Fibroblast of pulmonary artery (primary cell): ENCODE results near the gene RPH3AL.
"Not testable (repeated sequence)": the region's sequence is repeated elsewhere in the genome, so short reads cannot be mapped to it uniquely, and the experiment has no call there.

Experiments
- DNase-seq: peaks from one replicate; pipeline ENCODE4 v3.0.0-alpha.2; 2010; ENCODE audit warnings: low read depth
- H3K4me3 ChIP-seq: replicated peaks from 2 replicates; pipeline ENCODE4 v1.5.1; 2011; ENCODE audit warnings: low read depth, mild to moderate bottlenecking, control low read depth, low read length, moderate library complexity
- TF ChIP-seq, protein P1 (sequence below): IDR thresholded peaks from 2 replicates; pipeline ENCODE4 v1.5.1; 2011; ENCODE audit warnings: mild to moderate bottlenecking, control low read depth, low read length, inconsistent platforms; ENCODE audit errors: missing control alignments

Gene RPH3AL

DNA sequence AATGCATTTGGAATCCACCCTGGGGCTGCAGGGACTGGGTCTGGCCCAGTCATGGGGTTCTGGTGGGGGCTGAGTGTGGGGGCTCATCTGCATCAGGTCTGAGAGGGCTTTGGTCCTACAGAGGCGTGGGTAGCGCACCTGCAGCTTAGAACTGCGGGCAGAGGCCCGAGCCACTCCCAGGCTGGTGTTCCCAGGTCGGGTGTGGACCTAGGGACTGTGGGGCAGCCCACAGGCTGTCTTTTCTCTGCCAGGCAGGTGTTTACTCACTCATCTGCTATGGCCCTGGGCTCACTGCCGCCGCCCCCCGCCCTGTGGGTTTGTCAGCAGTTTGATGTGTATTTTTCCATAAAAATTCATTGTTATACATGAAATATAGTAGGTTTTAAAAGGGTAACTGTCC, 144.2 kb downstream of the RPH3AL start:
- no peak overlapping the region for H3K4me3 ChIP-seq
- no peak for DNase-seq
- TF ChIP-seq, protein P1, sequence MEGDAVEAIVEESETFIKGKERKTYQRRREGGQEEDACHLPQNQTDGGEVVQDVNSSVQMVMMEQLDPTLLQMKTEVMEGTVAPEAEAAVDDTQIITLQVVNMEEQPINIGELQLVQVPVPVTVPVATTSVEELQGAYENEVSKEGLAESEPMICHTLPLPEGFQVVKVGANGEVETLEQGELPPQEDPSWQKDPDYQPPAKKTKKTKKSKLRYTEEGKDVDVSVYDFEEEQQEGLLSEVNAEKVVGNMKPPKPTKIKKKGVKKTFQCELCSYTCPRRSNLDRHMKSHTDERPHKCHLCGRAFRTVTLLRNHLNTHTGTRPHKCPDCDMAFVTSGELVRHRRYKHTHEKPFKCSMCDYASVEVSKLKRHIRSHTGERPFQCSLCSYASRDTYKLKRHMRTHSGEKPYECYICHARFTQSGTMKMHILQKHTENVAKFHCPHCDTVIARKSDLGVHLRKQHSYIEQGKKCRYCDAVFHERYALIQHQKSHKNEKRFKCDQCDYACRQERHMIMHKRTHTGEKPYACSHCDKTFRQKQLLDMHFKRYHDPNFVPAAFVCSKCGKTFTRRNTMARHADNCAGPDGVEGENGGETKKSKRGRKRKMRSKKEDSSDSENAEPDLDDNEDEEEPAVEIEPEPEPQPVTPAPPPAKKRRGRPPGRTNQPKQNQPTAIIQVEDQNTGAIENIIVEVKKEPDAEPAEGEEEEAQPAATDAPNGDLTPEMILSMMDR: no peak

DNA sequence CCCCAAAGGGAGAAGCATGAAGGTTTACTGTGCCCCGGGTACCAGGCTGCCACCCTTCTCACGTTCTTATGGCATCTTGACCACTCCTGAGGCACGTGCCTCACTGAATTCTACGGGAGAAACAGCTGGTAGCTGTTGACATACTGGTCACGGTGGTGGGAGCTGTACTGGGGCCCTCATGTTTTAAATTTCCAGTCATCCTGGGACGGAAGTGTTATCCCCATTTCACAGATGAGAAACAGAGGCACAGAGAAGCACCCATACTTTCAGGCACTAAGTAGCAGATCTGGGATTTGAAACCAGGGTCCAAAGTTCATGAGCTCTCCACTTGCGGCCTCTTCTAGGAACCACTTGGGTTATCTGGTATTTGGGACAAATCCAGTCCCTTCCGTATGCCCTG, 144.8 kb downstream of the RPH3AL start:
- no peak for DNase-seq
- no peak overlapping the region for H3K4me3 ChIP-seq
- TF ChIP-seq, protein P1: no peak

DNA sequence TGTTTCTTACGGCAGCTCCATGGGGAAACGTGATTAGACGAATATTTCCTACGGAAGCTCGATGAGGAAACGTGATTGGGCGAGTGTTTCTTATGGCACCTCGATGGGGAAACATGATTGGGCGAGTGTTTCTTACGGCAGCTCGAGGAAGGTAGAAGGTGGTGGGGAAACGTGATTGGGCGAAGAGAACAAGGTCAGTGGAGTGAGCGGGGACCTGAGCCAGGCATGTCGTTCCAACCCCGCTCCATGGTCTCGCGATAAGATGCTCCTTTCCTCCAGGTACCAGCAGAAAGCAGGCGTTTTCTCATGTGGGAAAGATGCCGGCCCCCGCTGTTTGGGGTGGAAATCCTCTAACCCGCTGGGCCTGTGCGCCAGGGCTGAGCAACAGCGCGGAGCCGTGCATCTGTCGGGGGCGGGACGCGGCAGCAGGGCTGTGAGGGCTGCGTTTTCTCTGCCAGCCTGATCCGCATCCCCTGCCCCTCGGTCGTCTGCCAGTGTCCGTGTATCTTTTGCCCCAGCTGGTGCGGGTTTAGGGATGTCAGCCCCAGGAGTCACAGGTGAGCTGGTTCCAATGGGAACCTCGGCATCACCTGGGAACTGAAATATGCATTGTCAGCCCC, 145.6 kb downstream of the RPH3AL start:
- H3K4me3 ChIP-seq: no peak overlapping the region
- TF ChIP-seq, protein P1: no peak
- DNase-seq: no peak

DNA sequence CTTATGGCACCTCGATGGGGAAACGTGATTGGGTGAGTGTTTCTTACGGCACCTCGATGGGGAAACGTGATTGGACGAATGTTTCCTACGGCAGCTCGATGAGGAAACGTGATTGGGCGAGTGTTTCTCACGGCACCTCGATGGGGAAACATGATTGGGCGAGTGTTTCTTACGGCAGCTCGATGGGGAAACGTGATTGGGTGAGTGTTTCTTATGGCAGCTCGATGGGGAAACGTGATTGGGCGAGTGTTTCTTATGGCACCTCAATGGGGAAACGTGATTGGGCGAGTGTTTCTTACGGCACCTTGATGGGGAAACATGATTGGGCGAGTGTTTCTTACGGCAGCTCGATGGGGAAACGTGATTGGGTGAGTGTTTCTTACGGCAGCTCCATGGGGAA, 146.1 kb downstream of the RPH3AL start:
- not testable (repeated sequence) for DNase-seq, H3K4me3 ChIP-seq

DNA sequence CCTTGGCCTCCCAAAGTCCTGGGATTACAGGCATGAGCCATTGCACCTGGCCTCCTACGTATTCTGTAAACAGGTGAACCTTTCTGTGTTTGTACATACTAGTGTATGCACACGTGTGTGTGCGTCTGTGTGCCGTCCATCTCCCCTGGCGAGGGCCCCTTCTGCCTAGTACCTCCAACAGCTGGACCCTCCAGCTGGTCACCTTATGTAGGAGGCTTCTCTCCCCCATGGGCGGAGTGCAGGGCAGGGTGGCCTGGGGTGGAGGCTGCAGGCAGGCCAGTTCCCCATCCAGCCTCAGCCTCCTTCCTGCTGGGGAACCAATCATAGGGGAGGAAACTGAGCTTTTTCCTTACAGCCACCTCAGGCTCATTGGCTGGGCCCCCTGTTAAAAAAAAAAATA, 146.8 kb downstream of the RPH3AL start:
- no peak for DNase-seq
- no peak overlapping the region for H3K4me3 ChIP-seq
- TF ChIP-seq, protein P1: no peak

DNA sequence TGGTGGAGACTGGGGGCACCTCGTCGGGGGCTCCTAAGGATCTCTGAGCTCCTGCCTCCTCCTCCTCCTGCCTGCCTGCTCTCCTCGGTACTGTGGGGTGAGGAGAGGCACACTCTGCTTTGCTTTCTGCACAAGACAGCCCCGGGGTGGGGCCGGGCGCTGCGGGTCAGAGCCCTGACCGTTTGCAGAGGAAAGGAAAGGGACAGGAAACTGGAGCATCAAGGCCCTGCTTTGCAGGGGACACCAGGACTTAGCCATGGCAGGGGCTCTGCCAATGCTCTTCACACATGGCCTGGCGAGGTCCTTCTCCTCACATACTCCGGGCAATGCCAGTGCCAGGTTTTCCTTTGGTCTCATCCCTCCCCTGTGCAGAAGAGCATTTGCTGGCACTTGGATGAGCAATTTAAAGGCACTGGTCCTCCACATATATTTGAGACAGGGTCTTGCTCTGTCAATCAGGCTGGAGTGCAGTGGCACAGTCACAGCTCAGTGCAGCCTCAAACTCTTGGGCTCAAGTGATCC, 147.4 kb downstream of the RPH3AL start:
- TF ChIP-seq, protein P1: no peak
- DNase-seq: no peak
- H3K4me3 ChIP-seq: no peak overlapping the region

DNA sequence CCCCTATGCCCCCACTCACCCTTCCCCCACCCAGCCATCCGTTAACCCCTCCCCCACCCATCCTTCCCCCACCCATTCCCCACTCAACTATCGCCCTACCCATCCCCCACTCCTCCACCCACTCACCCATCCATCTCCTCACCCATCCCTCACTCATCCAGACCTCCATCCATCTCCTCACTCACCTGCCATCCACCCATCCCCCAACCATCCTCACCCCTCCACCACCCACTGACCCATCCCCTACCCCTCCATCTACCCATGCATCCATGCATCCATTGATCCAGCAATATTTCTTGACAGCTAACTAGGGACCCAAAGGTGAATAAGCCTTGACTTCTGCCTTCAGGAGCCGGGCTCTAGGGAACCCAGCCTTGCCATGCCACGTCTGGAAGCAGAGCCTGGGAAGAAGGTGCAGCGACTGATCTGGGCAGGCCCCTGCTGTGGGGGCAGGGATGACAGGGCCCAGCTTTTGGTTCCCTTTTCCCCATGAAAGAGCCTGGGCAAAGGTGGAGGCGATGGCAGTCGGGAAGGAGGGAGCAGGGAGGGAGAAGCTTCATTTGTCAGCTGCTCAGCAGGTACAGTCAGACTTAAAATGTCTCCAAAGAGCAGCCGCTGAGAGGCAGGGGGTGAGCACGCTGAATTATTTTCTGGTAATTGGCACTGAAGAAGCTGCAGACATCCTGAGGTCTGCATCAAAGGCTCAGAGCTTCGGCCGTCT, 148.0 kb downstream of the RPH3AL start:
- DNase-seq: no peak
- H3K4me3 ChIP-seq: no peak overlapping the region
- TF ChIP-seq, protein P1: no peak
